GM10847 (cell line): ENCODE data around the gene TMEM269.

Experiments used
- POLR2A ChIP-seq: IDR thresholded peaks from 2 replicates; pipeline ENCODE4 v1.6.1; 2011; ENCODE audit not compliant: insufficient read length; ENCODE audit errors: extremely low read depth

Gene TMEM269, protein sequence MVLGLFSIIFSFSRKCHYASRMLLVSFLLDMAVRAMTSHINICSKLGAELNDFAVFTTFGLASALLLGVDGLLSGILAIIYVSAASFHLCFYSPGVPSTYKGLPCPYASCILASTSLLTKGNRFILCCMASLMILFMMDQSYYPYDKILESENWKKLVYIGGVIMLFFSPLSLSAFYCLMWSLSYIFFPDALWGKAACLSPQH

DNA sequence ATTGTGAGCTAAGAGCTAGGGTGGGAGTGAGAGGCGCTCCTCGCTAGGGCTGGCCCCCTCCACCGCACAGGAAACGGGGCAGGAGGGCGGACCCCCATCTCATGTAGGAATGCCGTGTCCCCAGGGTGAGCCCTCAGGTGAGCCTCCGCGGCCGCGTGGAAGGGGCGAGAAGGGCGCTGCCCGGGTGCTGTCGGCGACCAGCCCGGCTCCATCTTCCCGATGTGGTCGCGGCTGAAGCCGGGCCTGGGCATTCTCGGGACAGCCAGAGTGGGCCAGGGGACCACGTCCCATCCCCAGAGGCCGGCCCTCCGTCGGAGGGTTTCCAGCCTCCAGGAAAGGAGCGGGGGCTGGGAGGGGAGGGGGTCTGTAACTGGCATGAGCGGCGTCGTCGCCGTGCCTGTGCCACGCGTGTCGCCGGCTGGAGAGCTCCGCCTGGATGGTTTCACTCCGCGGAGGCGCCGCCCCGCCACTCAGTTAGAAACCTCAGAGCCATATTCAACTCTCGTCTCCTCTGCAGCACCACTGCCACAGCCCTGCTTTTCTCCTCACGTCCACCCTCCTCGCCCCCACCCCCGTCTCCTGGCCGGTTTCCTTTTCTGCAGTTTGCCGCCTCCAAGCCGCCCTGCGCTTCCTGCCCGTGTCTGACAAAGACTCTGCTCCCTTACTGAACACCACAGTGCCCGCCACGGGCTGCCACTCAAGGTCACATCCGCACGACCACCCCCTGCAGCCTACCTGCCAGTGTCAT lies at the start of gene TMEM269:
TMEM269 (plus strand) TSS at position 46 of the 748 bp plus-strand sequence. CDS start 4,903 bp downstream, outside the sequence.
- no peak for TF ChIP-seq POLR2A

DNA sequence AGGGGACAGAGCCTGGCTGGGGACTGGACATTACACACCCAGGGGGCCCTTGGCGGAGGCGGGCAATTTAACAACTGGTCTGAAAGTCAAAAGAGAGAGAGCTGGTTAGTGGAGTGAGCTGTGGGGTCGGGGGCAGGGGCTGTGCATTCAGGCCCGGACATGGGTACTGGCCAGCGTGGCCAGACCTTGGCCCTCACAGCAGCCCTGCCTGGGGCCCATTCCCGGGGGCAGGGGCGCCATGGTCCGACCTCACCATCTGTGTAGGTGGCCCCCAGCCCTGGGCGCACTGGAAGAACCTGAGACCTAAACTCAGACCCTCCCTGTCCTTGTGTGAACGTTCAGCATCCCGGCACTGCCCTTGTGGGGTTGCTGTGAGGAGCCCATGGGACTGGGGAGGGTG lies 49.7 kb upstream of the TMEM269 start:
- no peak for TF ChIP-seq POLR2A

DNA sequence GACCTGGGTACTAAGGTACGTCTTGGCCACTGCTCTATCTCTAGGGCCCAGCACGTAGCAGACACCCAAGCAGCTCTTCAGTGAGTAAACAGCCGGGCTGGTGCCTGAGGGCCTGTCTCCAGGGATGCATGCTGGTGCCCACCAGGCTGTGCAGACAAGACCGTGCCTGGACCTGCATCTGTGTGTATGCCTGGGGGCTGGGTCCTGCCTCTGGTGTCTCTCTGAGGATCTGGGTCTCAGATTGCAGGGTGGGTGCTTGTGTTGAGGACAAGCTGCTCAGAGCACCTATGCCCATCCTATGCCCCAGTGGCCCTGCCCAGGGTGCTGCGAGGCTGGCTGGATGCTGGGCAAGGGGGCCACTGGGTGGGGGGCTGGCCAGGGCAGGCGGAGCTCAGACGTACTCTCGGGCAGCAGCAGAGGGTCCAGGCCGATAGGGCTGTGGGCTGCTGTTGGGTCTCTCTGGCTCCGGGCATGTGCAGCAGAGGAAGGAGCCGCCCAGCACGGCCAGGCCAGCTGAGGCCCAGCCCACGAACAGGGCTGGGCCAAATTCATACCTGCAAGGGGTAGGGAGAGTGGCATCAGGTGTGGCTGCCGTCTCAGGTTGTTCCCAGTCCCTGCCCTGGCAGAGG lies 49.2 kb upstream of the TMEM269 start:
- no peak for TF ChIP-seq POLR2A

DNA sequence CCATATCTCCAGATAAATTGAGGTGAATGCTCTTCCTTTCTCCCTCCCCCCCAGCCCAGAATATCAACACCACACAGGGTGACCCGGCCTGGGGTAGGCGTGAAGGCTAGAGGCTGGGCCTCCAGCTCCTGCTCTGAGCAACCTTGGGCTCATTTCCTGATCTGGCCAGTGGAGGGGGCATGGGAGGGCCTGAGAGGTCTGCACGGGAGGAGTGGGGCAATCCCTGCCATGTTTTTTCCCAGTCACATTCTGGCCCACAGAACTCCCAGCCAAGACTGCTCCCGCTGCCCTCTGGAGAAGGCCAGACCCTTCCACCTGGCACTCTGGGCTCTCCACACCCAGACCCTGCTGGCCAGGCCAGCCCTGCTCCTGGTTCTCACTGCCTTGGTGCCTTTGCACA lies 48.6 kb upstream of the TMEM269 start:
- no peak for TF ChIP-seq POLR2A

- TF ChIP-seq POLR2A = no peak
Observed at GRCh38 chr1:42736571-42737200, 48.1 kb upstream of the TMEM269 start.

- TF ChIP-seq POLR2A = no peak
Observed at GRCh38 chr1:42737257-42737656, 47.5 kb upstream of the TMEM269 start.

- TF ChIP-seq POLR2A = no peak
Observed at GRCh38 chr1:42737986-42738677, 46.7 kb upstream of the TMEM269 start.

DNA sequence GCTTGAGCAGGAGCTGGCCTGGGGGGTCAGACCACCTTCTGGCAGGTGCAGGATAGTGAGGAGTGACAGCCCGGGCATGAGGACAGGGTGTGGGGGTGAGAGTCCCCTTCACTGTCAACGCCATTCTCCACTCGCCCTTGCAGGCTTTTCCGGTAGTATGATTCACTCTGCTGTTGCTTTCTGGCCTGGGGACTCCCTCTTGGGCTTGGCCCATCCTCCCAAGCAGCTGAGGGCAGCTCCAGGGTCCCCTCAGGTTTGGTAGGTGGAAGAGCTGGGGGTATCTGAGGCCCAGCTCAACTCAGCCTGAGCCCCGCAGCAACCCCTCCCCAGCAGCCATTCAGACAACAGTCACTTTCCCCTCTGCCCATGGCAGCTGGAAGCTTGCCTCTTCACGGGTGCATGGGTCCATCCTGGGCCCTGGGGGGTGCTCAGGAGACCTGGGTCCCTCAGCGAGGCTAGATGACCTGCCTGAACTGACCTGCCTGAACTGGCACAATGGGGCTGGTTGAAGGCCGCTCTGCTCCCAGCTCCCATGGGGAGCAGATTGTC lies 46.0 kb upstream of the TMEM269 start:
- TF ChIP-seq POLR2A = no peak

DNA sequence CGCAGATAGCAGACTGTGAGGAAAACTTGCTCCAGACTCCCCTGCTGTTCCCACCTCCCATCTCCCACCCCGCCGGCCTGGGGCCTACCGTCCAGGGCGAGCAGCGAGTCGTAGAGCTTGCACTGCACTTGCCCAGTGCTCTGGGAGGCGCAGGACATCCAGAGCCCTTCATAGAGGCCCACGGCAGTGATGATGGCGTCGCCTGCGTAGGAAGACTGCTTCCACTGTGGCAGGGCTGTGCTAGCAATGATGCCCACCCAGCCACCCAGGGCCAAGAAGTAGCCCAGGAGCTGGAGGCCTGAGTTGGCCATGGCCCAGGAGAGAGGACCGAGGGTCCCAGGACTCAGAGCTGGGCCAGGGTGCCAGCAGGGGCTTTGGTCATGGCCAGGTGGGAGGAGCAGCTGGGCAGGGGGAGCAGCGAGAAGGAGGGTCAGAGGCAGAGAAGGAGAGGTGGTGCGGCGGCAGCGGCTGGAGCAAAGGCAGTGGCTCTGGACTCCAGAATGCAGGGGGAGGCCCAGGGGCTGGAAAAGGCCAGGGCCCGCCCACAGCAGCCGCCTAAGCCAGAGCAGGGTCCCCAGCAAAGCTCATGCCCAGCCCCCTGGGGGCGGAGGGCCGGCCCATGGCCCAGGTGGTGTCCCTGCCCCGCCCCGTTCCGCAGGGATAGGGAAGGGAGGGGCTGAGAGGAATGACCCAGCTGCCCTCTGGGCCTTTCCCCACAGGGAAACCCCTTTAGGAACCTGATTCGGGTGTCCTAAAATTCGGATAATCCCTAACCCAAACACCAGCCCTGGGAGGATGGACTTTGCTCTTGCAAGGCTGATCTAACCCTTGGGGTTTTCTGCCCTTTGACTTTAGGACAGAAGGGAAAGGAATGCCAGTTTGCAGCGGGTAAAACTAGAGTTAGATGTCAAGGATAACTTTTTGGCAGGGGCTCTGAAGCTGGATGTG lies 44.8 kb upstream of the TMEM269 start, which contains the start of gene CLDN19:
CLDN19 (minus strand) TSS at position 484 of the 948 bp plus-strand sequence; CDS start at position 311, 173 bp downstream.
- no peak for TF ChIP-seq POLR2A

DNA sequence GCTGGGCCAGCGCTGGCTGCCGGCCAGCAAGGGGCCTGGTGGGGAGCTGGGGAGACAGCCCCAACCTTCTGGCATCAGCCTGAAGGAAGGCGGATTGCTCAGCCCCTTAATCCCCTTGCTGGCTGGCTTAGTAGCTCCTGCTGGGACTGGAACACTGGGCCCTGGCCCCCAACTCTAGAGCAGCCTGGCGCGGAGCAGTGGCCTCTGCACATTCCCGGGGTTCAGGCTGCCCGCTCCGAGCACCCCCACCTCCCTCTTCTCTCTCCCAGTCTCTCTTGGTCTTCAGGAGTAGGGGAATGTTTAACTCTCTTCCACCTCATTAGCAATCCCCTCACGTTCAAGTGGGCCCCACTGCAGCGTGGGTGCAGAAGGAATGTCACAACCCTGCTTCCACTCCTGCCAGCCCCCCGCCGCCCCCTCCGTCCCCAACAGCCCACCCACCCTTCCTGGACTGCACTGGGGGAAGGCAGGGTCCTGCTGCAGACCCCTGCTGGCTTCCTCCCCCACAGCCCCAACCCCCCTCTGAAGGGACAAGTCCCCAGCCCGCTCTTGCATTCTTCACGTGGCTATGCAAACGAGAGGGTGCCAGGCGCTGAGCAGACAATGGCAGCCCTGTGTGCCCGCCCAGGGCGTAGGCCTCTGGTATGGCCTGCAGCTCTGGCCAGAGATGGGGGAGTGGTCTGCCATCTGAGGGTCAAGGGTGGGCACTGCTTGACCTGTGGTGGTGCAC lies 43.8 kb upstream of the TMEM269 start:
- TF ChIP-seq POLR2A = no peak

DNA sequence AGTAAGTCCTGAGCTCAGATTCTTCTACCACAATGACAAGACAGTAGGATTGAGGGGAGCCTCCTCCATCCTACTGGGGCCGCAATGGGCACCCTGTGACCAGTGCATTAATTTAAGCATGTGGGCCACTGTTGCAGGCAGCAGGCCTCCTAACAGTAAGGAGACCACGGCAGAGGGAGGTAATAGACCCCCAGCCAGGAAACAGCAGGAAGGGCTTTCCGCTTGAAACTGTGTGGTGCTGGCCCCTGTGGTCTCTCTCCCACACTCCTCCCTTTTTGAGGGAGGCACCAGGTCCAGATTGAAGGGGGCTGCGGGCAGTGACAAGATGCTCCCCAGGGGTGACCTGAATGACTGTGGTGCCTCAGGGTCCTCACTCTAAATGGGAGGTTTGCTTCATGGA lies 43.1 kb upstream of the TMEM269 start:
- TF ChIP-seq POLR2A = no peak

DNA sequence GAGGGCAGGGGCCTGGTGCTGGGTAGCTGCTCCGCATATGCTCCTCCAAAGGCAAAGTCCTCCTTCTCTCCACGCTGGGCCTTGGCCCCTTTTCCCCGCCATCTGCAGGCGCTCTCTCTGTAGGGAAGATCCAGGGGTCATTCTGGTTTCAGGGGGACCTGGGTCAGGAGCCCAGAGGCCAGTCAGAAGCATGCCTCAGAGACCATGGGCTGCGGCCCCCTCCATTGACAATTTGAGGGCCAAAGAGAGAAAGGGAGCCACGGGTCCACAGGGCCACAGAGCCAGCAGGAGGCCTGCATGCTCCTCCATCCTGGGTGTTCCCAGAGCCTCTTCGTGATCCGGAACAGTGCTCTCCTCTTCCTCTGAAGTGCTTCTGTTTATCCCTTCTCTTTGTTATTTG lies 42.6 kb upstream of the TMEM269 start:
- TF ChIP-seq POLR2A = no peak
